ENCODE data around the gene IGSF21. TPM values are rescaled to one million over a fixed set of nuclear protein-coding genes. Genes with fewer than 3 reads are reported as not detected.
A peak's percentile ranks its signal among the peaks of the same experiment; 100 is the strongest.

IGSF21 gene
- total RNA-seq, 4 donors from 2014 or later: not detected

DNA sequence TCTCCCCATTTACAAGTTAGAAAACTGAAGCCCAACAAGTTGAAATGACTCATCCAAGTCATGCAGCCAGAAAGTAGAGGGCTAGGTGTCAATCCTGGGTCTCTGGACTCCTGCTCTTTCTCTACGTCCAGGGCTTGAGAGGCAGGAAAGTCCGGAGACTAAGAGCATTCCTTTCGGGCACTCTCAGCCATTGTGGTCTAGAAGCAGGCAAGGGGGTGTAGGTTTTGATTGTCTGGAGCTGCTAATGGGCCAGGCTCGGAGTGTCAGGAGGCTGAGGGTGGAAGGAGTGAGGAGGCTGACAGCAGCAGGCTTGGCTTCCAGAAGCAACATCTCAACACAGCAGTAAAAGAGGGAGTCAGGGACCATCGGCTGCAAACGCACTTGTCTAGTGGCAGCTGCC lies 265.6 kb downstream of the IGSF21 start:
- no peaks in the 10 kb centered on the region for H3K27me3 ChIP-seq
- no peak for DNase-seq
- no peaks in the 10 kb centered on the region for H3K9me3 ChIP-seq
- H3K27ac ChIP-seq: no peak overlapping the region
- TF ChIP-seq, protein P1, sequence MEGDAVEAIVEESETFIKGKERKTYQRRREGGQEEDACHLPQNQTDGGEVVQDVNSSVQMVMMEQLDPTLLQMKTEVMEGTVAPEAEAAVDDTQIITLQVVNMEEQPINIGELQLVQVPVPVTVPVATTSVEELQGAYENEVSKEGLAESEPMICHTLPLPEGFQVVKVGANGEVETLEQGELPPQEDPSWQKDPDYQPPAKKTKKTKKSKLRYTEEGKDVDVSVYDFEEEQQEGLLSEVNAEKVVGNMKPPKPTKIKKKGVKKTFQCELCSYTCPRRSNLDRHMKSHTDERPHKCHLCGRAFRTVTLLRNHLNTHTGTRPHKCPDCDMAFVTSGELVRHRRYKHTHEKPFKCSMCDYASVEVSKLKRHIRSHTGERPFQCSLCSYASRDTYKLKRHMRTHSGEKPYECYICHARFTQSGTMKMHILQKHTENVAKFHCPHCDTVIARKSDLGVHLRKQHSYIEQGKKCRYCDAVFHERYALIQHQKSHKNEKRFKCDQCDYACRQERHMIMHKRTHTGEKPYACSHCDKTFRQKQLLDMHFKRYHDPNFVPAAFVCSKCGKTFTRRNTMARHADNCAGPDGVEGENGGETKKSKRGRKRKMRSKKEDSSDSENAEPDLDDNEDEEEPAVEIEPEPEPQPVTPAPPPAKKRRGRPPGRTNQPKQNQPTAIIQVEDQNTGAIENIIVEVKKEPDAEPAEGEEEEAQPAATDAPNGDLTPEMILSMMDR (IDR thresholded peaks at IDR 0.05): no peak
- TF ChIP-seq POLR2A (IDR thresholded peaks at IDR 0.05): no peak
- no peaks in the 10 kb centered on the region for H3K36me3 ChIP-seq
- H3K4me1 ChIP-seq: no peaks in the 10 kb centered on the region
- no peak overlapping the region for H3K4me3 ChIP-seq

- no peaks in the 10 kb centered on the region for H3K9me3 ChIP-seq
- no peaks in the 10 kb centered on the region for H3K4me1 ChIP-seq
- no peak overlapping the region for H3K4me3 ChIP-seq
- no peaks in the 10 kb centered on the region for H3K27me3 ChIP-seq
- TF ChIP-seq, protein P1 (IDR thresholded peaks at IDR 0.05): peak in 3 of 6 experiments; percentile 8 to 24 (median 9)
- TF ChIP-seq POLR2A (IDR thresholded peaks at IDR 0.05): no peak
- no peak overlapping the region for H3K27ac ChIP-seq
- DNase-seq: no peak
- no peaks in the 10 kb centered on the region for H3K36me3 ChIP-seq
These were observed 266.4 kb downstream of the IGSF21 start for GRCh38 chr1:18373882-18374493.

DNA sequence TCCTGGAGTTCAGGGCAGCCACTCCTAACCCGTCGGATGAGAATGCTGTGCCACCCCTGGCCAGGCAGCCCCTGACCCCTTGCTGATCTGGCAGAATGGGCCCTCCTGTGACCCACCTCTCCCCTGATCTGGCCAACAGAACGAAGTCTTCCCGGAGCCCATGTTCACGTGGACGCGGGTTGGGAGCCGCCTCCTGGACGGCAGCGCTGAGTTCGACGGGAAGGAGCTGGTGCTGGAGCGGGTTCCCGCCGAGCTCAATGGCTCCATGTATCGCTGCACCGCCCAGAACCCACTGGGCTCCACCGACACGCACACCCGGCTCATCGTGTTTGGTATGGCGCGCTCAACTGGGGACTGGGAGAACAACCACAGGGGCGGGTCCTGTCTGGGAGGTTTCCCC lies 269.1 kb downstream of the IGSF21 start:
- DNase-seq: no peak
- Histone ChIP-seq H3K9me3 (no peaks in the 10 kb centered on the region), H3K36me3 (no peaks in the 10 kb centered on the region), H3K27me3 (no peaks in the 10 kb centered on the region), H3K4me1 (no peaks in the 10 kb centered on the region), H3K27ac (no peak overlapping the region), H3K4me3 (no peak overlapping the region)
- TF ChIP-seq, protein P1 (IDR thresholded peaks at IDR 0.05): no peak
- TF ChIP-seq POLR2A (IDR thresholded peaks at IDR 0.05): no peak

DNA sequence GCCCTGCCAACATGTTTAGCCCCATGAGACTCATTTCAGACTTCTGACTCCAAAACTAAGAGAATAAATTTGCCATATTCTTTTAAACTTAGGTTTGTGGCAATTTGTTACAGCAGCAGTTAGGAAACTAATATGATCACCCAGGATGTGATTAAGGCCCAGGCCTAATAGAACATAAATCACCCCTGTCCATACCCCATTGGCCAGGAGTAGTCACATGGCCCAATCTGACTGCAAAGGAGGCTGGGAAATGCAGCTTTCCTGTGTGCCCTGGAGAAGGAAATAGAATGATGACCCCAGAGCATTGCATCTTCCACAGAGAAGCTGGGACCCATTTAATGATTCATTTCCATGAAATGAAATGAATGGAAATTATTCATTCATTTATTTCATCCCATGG lies 272.7 kb downstream of the IGSF21 start:
- no peaks in the 10 kb centered on the region for H3K27me3 ChIP-seq
- no peak for TF ChIP-seq POLR2A (IDR thresholded peaks at IDR 0.05)
- TF ChIP-seq, protein P1 (IDR thresholded peaks at IDR 0.05): no peak
- DNase-seq: no peak
- H3K4me1 ChIP-seq: no peaks in the 10 kb centered on the region
- no peak overlapping the region for H3K27ac ChIP-seq
- H3K36me3 ChIP-seq: no peaks in the 10 kb centered on the region
- H3K9me3 ChIP-seq: no peaks in the 10 kb centered on the region
- no peak overlapping the region for H3K4me3 ChIP-seq

DNA sequence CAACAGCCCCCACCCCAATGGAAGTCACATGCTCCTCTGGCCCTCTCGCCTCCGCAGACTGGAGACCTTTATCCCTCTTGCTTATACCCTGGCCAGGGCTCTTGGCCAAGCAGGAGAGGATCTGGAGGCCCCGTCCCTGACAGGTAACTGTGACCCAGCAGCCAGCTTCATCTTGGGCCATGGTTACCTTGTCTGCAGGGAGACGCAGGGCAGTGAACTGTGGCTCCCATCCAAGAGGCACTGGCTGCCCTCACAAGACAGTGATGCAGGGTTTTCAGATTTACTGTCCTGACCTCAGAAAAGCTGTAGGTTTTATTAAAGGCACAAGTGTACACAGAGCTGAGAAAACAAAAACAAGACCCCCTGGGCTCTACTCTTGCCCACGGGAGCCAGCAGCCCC lies 276.5 kb downstream of the IGSF21 start:
- DNase-seq: no peak
- H3K27ac ChIP-seq: no peak overlapping the region

More for the DNA sequence above, 276.5 kb downstream of the IGSF21 start:
- Histone ChIP-seq H3K4me3 (no peak overlapping the region), H3K36me3 (no peaks in the 10 kb centered on the region), H3K4me1 (no peaks in the 10 kb centered on the region), H3K9me3 (no peaks in the 10 kb centered on the region), H3K27me3 (no peaks in the 10 kb centered on the region)
- TF ChIP-seq, protein P1 (IDR thresholded peaks at IDR 0.05): no peak
- no peak for TF ChIP-seq POLR2A (IDR thresholded peaks at IDR 0.05)
